ENCODE results near the gene GRB2.

Gene GRB2

DNA sequence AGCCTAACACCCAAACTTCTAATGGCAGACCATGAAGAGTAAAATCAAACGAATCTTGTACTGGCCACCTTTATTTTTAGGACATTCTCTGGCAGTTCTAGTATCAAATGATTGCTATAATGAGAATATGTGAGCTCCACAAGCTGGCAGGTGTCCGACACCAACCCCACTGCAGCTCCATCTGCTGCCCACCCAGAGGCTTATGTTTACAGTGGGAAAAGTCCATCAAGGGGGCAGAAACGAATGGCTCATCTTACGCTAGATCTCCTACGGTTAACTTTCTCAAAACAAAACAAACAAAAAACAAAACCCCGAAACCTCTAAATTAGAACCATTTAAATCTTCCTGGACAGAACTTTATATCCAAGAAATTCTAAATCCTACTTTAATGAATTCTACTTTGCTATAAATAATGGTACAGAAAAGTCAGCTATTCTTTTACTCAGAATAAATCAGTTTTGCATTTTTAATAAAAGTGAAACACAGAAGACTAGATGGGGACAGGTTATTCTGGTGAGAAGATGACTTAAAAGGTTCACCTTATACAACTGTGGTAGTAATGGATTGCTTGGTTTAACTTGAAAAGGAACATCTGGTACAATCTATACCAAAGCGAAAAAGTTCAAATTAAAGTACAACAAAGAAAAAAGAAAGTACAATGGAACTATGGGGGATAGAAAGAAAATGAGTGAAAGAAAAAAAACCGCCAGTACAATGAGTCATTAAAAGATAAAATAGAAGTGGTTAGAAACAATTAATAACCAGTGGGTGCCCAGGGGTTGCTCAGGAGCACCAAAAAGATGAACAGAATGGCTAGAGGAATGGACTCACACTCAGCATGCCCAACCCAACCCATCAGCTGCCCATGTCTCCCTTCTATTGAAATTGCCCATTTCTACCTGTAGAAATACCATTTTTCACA is 40.2 kb downstream of the GRB2 start:
- H4K20me1 ChIP-seq (ENCODE audit: low read depth, low read length), result peaks cover 27% of the 10 kb centered on the region
- H3K9me2 ChIP-seq (replicated peaks; ENCODE audit: insufficient read depth, low read length), result no peaks in the 10 kb centered on the region
- no peaks in the 10 kb centered on the region for H3K36me3 ChIP-seq (ENCODE audit: low read length)
- peak overlapping the region; percentile 51 for H3K27ac ChIP-seq (ENCODE audit: low read depth, low read length)
- no peak overlapping the region for H2AFZ ChIP-seq (ENCODE audit: low read depth, low read length, severe bottlenecking)
- no peak for TF ChIP-seq EZH2phosphoT487 (conservative IDR thresholded peaks at IDR 0.05; ENCODE audit: low read length)
- TF ChIP-seq, protein P1, sequence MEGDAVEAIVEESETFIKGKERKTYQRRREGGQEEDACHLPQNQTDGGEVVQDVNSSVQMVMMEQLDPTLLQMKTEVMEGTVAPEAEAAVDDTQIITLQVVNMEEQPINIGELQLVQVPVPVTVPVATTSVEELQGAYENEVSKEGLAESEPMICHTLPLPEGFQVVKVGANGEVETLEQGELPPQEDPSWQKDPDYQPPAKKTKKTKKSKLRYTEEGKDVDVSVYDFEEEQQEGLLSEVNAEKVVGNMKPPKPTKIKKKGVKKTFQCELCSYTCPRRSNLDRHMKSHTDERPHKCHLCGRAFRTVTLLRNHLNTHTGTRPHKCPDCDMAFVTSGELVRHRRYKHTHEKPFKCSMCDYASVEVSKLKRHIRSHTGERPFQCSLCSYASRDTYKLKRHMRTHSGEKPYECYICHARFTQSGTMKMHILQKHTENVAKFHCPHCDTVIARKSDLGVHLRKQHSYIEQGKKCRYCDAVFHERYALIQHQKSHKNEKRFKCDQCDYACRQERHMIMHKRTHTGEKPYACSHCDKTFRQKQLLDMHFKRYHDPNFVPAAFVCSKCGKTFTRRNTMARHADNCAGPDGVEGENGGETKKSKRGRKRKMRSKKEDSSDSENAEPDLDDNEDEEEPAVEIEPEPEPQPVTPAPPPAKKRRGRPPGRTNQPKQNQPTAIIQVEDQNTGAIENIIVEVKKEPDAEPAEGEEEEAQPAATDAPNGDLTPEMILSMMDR (IDR thresholded peaks at IDR 0.05; ENCODE audit: insufficient read depth, low read length, poor library complexity, severe bottlenecking), result no peak
- H3K27me3 ChIP-seq (ENCODE audit: low read length), result no peaks in the 10 kb centered on the region
- peak overlapping the region; percentile 51 for H3K4me2 ChIP-seq (ENCODE audit: low read depth, low read length, poor library complexity, severe bottlenecking)
- H3K9me3 ChIP-seq (ENCODE audit: insufficient read depth, low read length), result no peaks in the 10 kb centered on the region
- H3K79me2 ChIP-seq (ENCODE audit: insufficient read depth, low read length), result peaks cover 99% of the 10 kb centered on the region
- H3F3A ChIP-seq (ENCODE audit: insufficient read depth), result peaks cover 21% of the 10 kb centered on the region; the same call in 1 of the 2 replicates
- H3K4me3 ChIP-seq (ENCODE audit: insufficient read depth, low read length, poor library complexity, severe bottlenecking), result no peak overlapping the region
- peak overlapping the region; percentile 5; the same call in 1 of the 2 replicates for H3K9ac ChIP-seq (ENCODE audit: low read length)

DNA sequence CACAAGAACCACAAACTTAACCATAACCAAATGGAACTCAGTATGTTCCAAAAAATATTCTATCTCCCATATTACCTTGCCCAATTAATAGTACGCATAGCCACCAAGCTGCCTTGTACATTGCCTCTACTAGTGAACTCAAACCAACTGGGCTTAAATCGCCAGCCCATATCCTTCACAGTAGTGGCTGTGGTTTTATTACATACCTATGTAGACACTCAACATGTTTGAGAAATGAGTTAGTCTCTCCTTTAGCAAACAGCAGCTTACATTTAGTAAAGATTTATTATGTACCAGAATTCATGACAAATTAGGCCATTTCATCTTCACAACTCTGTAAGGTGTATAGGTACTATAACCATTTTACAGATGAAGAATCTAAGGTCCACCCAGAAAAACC is 41.4 kb downstream of the GRB2 start:
- Histone ChIP-seq H3F3A (ENCODE audit: insufficient read depth) (peaks cover 21% of the 10 kb centered on the region; the same call in 1 of the 2 replicates), H3K9me2 (replicated peaks; ENCODE audit: insufficient read depth, low read length) (no peaks in the 10 kb centered on the region), H3K36me3 (ENCODE audit: low read length) (no peaks in the 10 kb centered on the region), H3K27ac (ENCODE audit: low read depth, low read length) (peak overlapping the region; percentile 51), H4K20me1 (ENCODE audit: low read depth, low read length) (peaks cover 28% of the 10 kb centered on the region), H3K27me3 (ENCODE audit: low read length) (no peaks in the 10 kb centered on the region), H3K79me2 (ENCODE audit: insufficient read depth, low read length) (peaks cover 99% of the 10 kb centered on the region), H3K9me3 (ENCODE audit: insufficient read depth, low read length) (no peaks in the 10 kb centered on the region), H3K4me2 (ENCODE audit: low read depth, low read length, poor library complexity, severe bottlenecking) (peak overlapping the region; percentile 51), H3K4me3 (ENCODE audit: insufficient read depth, low read length, poor library complexity, severe bottlenecking) (no peak overlapping the region), H3K9ac (ENCODE audit: low read length) (no peak overlapping the region), H2AFZ (ENCODE audit: low read depth, low read length, severe bottlenecking) (no peak overlapping the region)
- no peak for TF ChIP-seq EZH2phosphoT487 (conservative IDR thresholded peaks at IDR 0.05; ENCODE audit: low read length)
- TF ChIP-seq, protein P1 (IDR thresholded peaks at IDR 0.05; ENCODE audit: insufficient read depth, low read length, poor library complexity, severe bottlenecking), result no peak

DNA sequence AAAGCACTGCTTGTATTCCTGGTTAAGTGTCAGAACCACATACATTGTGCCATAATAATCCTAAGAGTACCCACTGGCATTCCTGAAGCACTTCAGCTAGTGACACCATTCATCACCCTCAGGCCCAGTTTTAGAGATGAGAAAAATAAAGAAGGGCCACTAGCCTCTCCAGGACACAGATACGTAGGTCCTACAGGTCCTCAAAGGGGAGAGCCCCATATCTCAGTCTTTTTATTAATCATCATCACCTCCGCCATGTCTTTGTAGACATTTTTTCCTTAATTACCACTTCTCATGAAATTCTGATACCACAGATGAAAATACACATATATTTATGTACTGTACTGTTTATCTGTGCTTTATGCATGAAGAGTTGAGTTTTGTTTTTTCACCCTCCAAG is 43.5 kb downstream of the GRB2 start:
- peaks cover 21% of the 10 kb centered on the region; the same call in 1 of the 2 replicates for H3F3A ChIP-seq (ENCODE audit: insufficient read depth)
- no peak overlapping the region for H3K9ac ChIP-seq (ENCODE audit: low read length)
- H3K4me3 ChIP-seq (ENCODE audit: insufficient read depth, low read length, poor library complexity, severe bottlenecking), result peak overlapping the region; percentile 3
- H3K79me2 ChIP-seq (ENCODE audit: insufficient read depth, low read length), result peaks cover 96% of the 10 kb centered on the region
- H2AFZ ChIP-seq (ENCODE audit: low read depth, low read length, severe bottlenecking), result no peak overlapping the region
- H3K27ac ChIP-seq (ENCODE audit: low read depth, low read length), result peak overlapping the region; percentile 38
- H3K9me2 ChIP-seq (replicated peaks; ENCODE audit: insufficient read depth, low read length), result no peaks in the 10 kb centered on the region
- no peaks in the 10 kb centered on the region for H3K9me3 ChIP-seq (ENCODE audit: insufficient read depth, low read length)
- TF ChIP-seq, protein P1 (IDR thresholded peaks at IDR 0.05; ENCODE audit: insufficient read depth, low read length, poor library complexity, severe bottlenecking), result no peak
- no peak for TF ChIP-seq EZH2phosphoT487 (conservative IDR thresholded peaks at IDR 0.05; ENCODE audit: low read length)
- H3K27me3 ChIP-seq (ENCODE audit: low read length), result no peaks in the 10 kb centered on the region
- peak overlapping the region; percentile 40 for H3K4me2 ChIP-seq (ENCODE audit: low read depth, low read length, poor library complexity, severe bottlenecking)
- H4K20me1 ChIP-seq (ENCODE audit: low read depth, low read length), result peaks cover 31% of the 10 kb centered on the region
- H3K36me3 ChIP-seq (ENCODE audit: low read length), result 0 out of 2 replicates have a peak, but pooled peaks cover 4% of the 10 kb centered on the region

All from SU-DHL-6 (cell line).